AG10803 (cell line): ENCODE results near the gene COMMD6.
A peak's percentile ranks its signal among the peaks of the same experiment; 100 is the strongest.

Experiments used
- DNase-seq: peaks from one replicate; pipeline ENCODE4 v3.0.0; 2010; ENCODE audit warnings: low read depth
- H3K4me3 ChIP-seq: 2 replicates; pipeline ENCODE4 v1.5.1; 2011; ENCODE audit warnings: mild to moderate bottlenecking, low read length, control low read depth
- CTCF ChIP-seq: conservative IDR thresholded peaks from 2 replicates; pipeline ENCODE4 v1.5.1; 2011; ENCODE audit warnings: mild to moderate bottlenecking, low read length, control low read depth, inconsistent platforms

The COMMD6 gene

GRCh38 chr13:75530549-75530961 lies 7.1 kb downstream of the COMMD6 start:
- DNase-seq: no peak
- no peak for TF ChIP-seq CTCF

GRCh38 chr13:75521956-75522355 lies 15.7 kb downstream of the COMMD6 start:
- TF ChIP-seq CTCF: no peak
- no peak for DNase-seq
- no peak overlapping the region for H3K4me3 ChIP-seq

More at GRCh38 chr13:75530549-75530961, 7.1 kb downstream of the COMMD6 start:
- no peak overlapping the region for H3K4me3 ChIP-seq

GRCh38 chr13:75518439-75519088 lies 19.1 kb downstream of the COMMD6 start:
- no peak for TF ChIP-seq CTCF
- H3K4me3 ChIP-seq: no peak overlapping the region
- DNase-seq: no peak

- DNase-seq: peak; percentile 36
- TF ChIP-seq CTCF: no peak
- no peak overlapping the region for H3K4me3 ChIP-seq
These were observed 23.3 kb downstream of the COMMD6 start for GRCh38 chr13:75514080-75514995.

- no peak for DNase-seq
- no peak for TF ChIP-seq CTCF
- no peak overlapping the region for H3K4me3 ChIP-seq
These were observed 24.4 kb downstream of the COMMD6 start for GRCh38 chr13:75513271-75513670.

GRCh38 chr13:75512253-75512652 lies 25.4 kb downstream of the COMMD6 start:
- TF ChIP-seq CTCF: no peak
- DNase-seq: peak; percentile 33
- H3K4me3 ChIP-seq: no peak overlapping the region

- DNase-seq: no peak
- no peak for TF ChIP-seq CTCF
- H3K4me3 ChIP-seq: no peak overlapping the region
These were observed 26.5 kb downstream of the COMMD6 start for GRCh38 chr13:75511051-75511625.
